Measurements from ENCODE around the gene MIOX. TPM values are rescaled to one million over a fixed set of nuclear protein-coding genes. Genes with fewer than 3 reads are reported as not detected.

The MIOX gene
- total RNA-seq, 1 experiment from 2014 or later = 1.4 TPM

GRCh38 chr22:50467773-50468440, 18.8 kb upstream of the MIOX start:
- Mint-ChIP-seq H3K36me3 (ENCODE audit: insufficient read depth in 1 of 3, low read depth in 3 of 3) (peaks cover 16 to 45% (median 40%) of the 10 kb centered on the region in 3 experiments; a peak in 6 of 7 replicates), H3K9me3 (no peaks in the 10 kb centered on the region), H3K27me3 (ENCODE audit: low read depth) (no peaks in the 10 kb centered on the region), H3K4me3 (no peak overlapping the region), H3K4me1 (peaks cover 13 to 15% of the 10 kb centered on the region in 2 experiments), H3K27ac (no peak overlapping the region)
- Histone ChIP-seq H4K8ac (replicated peaks; ENCODE audit: insufficient read length, low read depth, low read length) (no peak overlapping the region), H3K23ac (ENCODE audit: insufficient read length, low read depth, low read length) (no peak overlapping the region), H3K4me1 (ENCODE audit: insufficient read depth, low read length) (no peaks in the 10 kb centered on the region), H2AK5ac (ENCODE audit: insufficient read length, low read length) (no peak overlapping the region), H3K79me2 (ENCODE audit: insufficient read depth, low read length) (peaks cover 7% of the 10 kb centered on the region; the same call in 1 of the 2 replicates), H3K4me2 (ENCODE audit: insufficient read depth, insufficient read length, low read length) (no peak overlapping the region), H3K9ac (ENCODE audit: extremely low read depth, insufficient read length, low read length) (no peak overlapping the region), H2BK15ac (ENCODE audit: low read depth, low read length) (no peak overlapping the region), H4K5ac (ENCODE audit: insufficient read length, low read depth, low read length) (no peak overlapping the region), H2AFZ (ENCODE audit: low read length) (no peak overlapping the region), H3K9me3 (ENCODE audit: control insufficient read depth, low read depth, low read length) (no peaks in the 10 kb centered on the region), H2BK5ac (ENCODE audit: insufficient read length, low read length) (no peak overlapping the region), H3K27me3 (ENCODE audit: insufficient read depth, low read length) (no peaks in the 10 kb centered on the region), H4K91ac (ENCODE audit: insufficient read length, low read depth, low read length) (no peak overlapping the region), H3T11ph (ENCODE audit: low read length) (no peak overlapping the region), H2BK120ac (ENCODE audit: low read depth, low read length, poor library complexity, severe bottlenecking) (no peak overlapping the region), H3K56ac (ENCODE audit: insufficient read length, low read depth, low read length) (no peak overlapping the region), H3K23me2 (ENCODE audit: insufficient read length, low read depth, low read length, poor library complexity, severe bottlenecking) (no peaks in the 10 kb centered on the region), H2BK20ac (ENCODE audit: low read depth, low read length, poor library complexity, severe bottlenecking) (no peak overlapping the region), H2BK12ac (ENCODE audit: insufficient read length, low read depth, low read length) (no peak overlapping the region), H3K14ac (ENCODE audit: insufficient read depth, low read length) (no peak overlapping the region), H3K18ac (ENCODE audit: insufficient read length, low read depth, low read length) (no peak overlapping the region), H3K4ac (ENCODE audit: low read depth, low read length) (no peak overlapping the region), H3K79me1 (ENCODE audit: insufficient read depth, low read depth, low read length, poor library complexity, severe bottlenecking) (peaks cover 11% of the 10 kb centered on the region), H3K27ac (ENCODE audit: insufficient read length, low read depth, low read length) (no peak overlapping the region), H4K20me1 (ENCODE audit: control insufficient read depth, insufficient read depth, insufficient read length) (no peaks in the 10 kb centered on the region)
- WGBS (ENCODE audit: extremely low coverage, insufficient read length, low lambda C conversion rate) = no CpG with 5 or more reads among the region's 22 CpGs
- DNase-seq = no peak
- TF ChIP-seq CTCF (conservative IDR thresholded peaks at IDR 0.05) = no peak

Data from H9 (cell line).